Endodermal cell (in vitro differentiated cells): ENCODE measurements around the gene DDHD1. TPM values are rescaled to one million over a fixed set of nuclear protein-coding genes. Genes with fewer than 3 reads are reported as not detected.
A peak's percentile ranks its signal among the peaks of the same experiment; 100 is the strongest.
"Not testable (repeated sequence)": the region's sequence is repeated elsewhere in the genome, so short reads cannot be mapped to it uniquely, and the experiment has no call there.

Experiments
- DNase-seq: peaks from one replicate; pipeline ENCODE4 v3.0.0-alpha.2; 2017
- H3K27ac ChIP-seq: 2 replicates; pipeline ENCODE4 v1.5.1; 2013; ENCODE audit warnings: mild to moderate bottlenecking, low read depth, low read length, moderate library complexity
- H3K27me3 ChIP-seq: 2 replicates; pipeline ENCODE4 v1.6.1; 2013; ENCODE audit warnings: mild to moderate bottlenecking, low read length, moderate library complexity; ENCODE audit not compliant: insufficient read depth, control insufficient read depth, poor library complexity, severe bottlenecking
- H3K36me3 ChIP-seq: 2 replicates; pipeline ENCODE4 v1.7.0; 2013; ENCODE audit warnings: mild to moderate bottlenecking, low read length, moderate library complexity; ENCODE audit not compliant: control insufficient read depth, insufficient read depth
- H3K4me1 ChIP-seq: one replicate; pipeline ENCODE4 v1.7.0; 2013; ENCODE audit warnings: low read length; ENCODE audit not compliant: control insufficient read depth, insufficient read depth
- H3K4me3 ChIP-seq: 2 replicates; pipeline ENCODE4 v1.5.1; 2013; ENCODE audit warnings: mild to moderate bottlenecking, low read length, moderate library complexity
- H3K9ac ChIP-seq: 2 replicates; pipeline ENCODE4 v1.6.1; 2013; ENCODE audit warnings: mild to moderate bottlenecking, low read length, moderate library complexity; ENCODE audit not compliant: poor library complexity, severe bottlenecking; ENCODE audit errors: extremely low read depth
- H3K9me3 ChIP-seq: 2 replicates; pipeline ENCODE4 v1.6.1; 2013; ENCODE audit warnings: mild to moderate bottlenecking, low read length, moderate library complexity; ENCODE audit not compliant: control insufficient read depth
- H3K27ac Mint-ChIP-seq: 2 replicates; pipeline ENCODE4 v1.8.0; 2020; ENCODE audit warnings: mixed read lengths
- H3K27me3 Mint-ChIP-seq: 2 replicates; pipeline ENCODE4 v1.8.0; 2021; ENCODE audit warnings: mild to moderate bottlenecking, mixed read lengths; ENCODE audit not compliant: insufficient read depth
- H3K36me3 Mint-ChIP-seq: 2 replicates; pipeline ENCODE4 v1.8.0; 2020; ENCODE audit warnings: low read depth, mixed read lengths
- H3K4me1 Mint-ChIP-seq: 2 replicates; pipeline ENCODE4 v1.8.0; 2020; ENCODE audit warnings: mixed read lengths
- H3K4me3 Mint-ChIP-seq: 2 replicates; pipeline ENCODE4 v1.8.0; 2020; ENCODE audit warnings: mild to moderate bottlenecking, moderate library complexity, mixed read lengths
- H3K9me3 Mint-ChIP-seq: 2 replicates; pipeline ENCODE4 v1.8.0; 2020; ENCODE audit warnings: mild to moderate bottlenecking, mixed read lengths
- CTCF ChIP-seq: fragments of 200-600 bp; sonication (generic); conservative IDR thresholded peaks from 2 replicates; pipeline ENCODE4 v1.5.0; 2021; ENCODE audit warnings: antibody characterized with exemption, mild to moderate bottlenecking
- WGBS, 2 experiments: methylation state at CpG; one replicate each; pipeline versions ENCODE4 v1.1.5 to v1.1.7; 2013; ENCODE audit warnings: missing lambda C conversion rate in 2 of 2, mixed read lengths in 1 of 2; ENCODE audit not compliant: insufficient coverage in 1 of 2, insufficient read length in 1 of 2; 5-methylcytosine and 5-hydroxymethylcytosine counted together
- total RNA-seq, 2 donors: library from RNA; stranded (reverse); fragmentation: NEBNext Ultra II Directional in 1 of 2; extraction: Animal tissue kit (Norgen Biotek cat#: 25700) in 1 of 2; gene quantifications; 2 replicates in 1 of 2; 3 replicates in 1 of 2; pipeline ENCODE4 v1.2.1, GENCODE V29; 2021

The DDHD1 gene
- total RNA-seq, 2 donors from 2014 or later = 26.2 to 27.1 TPM

- H3K36me3 ChIP-seq = no peaks in the 10 kb centered on the region
- H3K4me3 Mint-ChIP-seq = no peak overlapping the region
- H3K36me3 Mint-ChIP-seq = no peaks in the 10 kb centered on the region
- H3K4me1 Mint-ChIP-seq = peaks cover 14% of the 10 kb centered on the region
- peaks cover 23% of the 10 kb centered on the region for H3K9me3 ChIP-seq
- 81 to 89% methylated on average over 5 to 10 of the region's 13 CpGs for WGBS, 2 experiments
- no peak overlapping the region for H3K9ac ChIP-seq
- H3K9me3 Mint-ChIP-seq = peaks cover 13% of the 10 kb centered on the region
- no peaks in the 10 kb centered on the region for H3K27me3 Mint-ChIP-seq
- H3K4me1 ChIP-seq = peaks cover 4% of the 10 kb centered on the region
- peak overlapping the region; percentile 26 for H3K27ac Mint-ChIP-seq
- H3K27ac ChIP-seq = no peak overlapping the region
- TF ChIP-seq CTCF = peak; percentile 70
- peak; percentile 88 for DNase-seq
- peak overlapping the region; percentile 54 for H3K4me3 ChIP-seq
- no peaks in the 10 kb centered on the region for H3K27me3 ChIP-seq
These were observed 27.4 kb upstream of the DDHD1 start for GRCh38 chr14:53180272-53181221.

GRCh38 chr14:53179486-53180005 is 26.4 kb upstream of the DDHD1 start:
- H3K27me3 ChIP-seq, H3K4me3 Mint-ChIP-seq, H3K27me3 Mint-ChIP-seq, H3K4me3 ChIP-seq, H3K36me3 ChIP-seq, DNase-seq, H3K4me1 ChIP-seq, H3K36me3 Mint-ChIP-seq, H3K27ac ChIP-seq, H3K27ac Mint-ChIP-seq, H3K9ac ChIP-seq: not testable (repeated sequence)
- 79 to 100% methylated on average over 1 to 2 of the region's 2 CpGs for WGBS, 2 experiments
- peaks cover 13% of the 10 kb centered on the region for H3K9me3 Mint-ChIP-seq
- peaks cover 23% of the 10 kb centered on the region for H3K4me1 Mint-ChIP-seq
- H3K9me3 ChIP-seq = peaks cover 23% of the 10 kb centered on the region

- Histone ChIP-seq H3K36me3 (no peaks in the 10 kb centered on the region), H3K4me3 (no peak overlapping the region), H3K27me3 (no peaks in the 10 kb centered on the region), H3K4me1 (peaks cover 8% of the 10 kb centered on the region), H3K9me3 (no peaks in the 10 kb centered on the region), H3K9ac (no peak overlapping the region), H3K27ac (no peak overlapping the region)
- Mint-ChIP-seq H3K27me3 (no peaks in the 10 kb centered on the region), H3K4me1 (peaks cover 17% of the 10 kb centered on the region), H3K9me3 (no peaks in the 10 kb centered on the region), H3K27ac (no peak overlapping the region), H3K36me3 (no peaks in the 10 kb centered on the region), H3K4me3 (no peak overlapping the region)
- 94 to 100% methylated on average over 3 to 4 of the region's 4 CpGs for WGBS, 2 experiments
- no peak for TF ChIP-seq CTCF
- no peak for DNase-seq
These were observed 22.3 kb upstream of the DDHD1 start for GRCh38 chr14:53175375-53175774.
